ENCODE data around the gene TSEN2.

DNA sequence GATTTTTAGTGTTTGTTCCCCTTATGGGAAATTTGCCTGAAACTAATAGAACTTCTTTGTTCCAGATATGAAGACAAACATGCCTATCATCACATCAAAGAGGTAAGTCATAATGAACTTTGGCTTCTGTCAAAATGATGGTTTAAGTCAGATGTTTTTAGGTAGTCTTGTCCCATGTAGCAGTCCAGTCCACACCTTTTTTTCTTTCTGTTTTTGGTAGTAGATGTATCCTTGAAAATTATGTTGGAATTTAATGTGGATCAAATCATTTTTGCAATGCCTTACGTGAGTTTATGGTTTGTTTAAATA, 12.1 kb downstream of the TSEN2 start:
- TF ChIP-seq POLR2A (IDR thresholded peaks at IDR 0.05) = no peak
- TF ChIP-seq, protein P1, sequence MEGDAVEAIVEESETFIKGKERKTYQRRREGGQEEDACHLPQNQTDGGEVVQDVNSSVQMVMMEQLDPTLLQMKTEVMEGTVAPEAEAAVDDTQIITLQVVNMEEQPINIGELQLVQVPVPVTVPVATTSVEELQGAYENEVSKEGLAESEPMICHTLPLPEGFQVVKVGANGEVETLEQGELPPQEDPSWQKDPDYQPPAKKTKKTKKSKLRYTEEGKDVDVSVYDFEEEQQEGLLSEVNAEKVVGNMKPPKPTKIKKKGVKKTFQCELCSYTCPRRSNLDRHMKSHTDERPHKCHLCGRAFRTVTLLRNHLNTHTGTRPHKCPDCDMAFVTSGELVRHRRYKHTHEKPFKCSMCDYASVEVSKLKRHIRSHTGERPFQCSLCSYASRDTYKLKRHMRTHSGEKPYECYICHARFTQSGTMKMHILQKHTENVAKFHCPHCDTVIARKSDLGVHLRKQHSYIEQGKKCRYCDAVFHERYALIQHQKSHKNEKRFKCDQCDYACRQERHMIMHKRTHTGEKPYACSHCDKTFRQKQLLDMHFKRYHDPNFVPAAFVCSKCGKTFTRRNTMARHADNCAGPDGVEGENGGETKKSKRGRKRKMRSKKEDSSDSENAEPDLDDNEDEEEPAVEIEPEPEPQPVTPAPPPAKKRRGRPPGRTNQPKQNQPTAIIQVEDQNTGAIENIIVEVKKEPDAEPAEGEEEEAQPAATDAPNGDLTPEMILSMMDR (IDR thresholded peaks at IDR 0.05) = no peak

Measured in transverse colon (tissue), 3 donors.